Mucosa of descending colon (tissue), 3 donors: ENCODE data around the gene TMPRSS4. TPM values are rescaled to one million over a fixed set of nuclear protein-coding genes. Genes with fewer than 3 reads are reported as not detected.

Experiments used
- ATAC-seq: fragments of 200-7000 bp; cut with Tn5 transposase; one replicate; pipeline ENCODE4 v1.9.1; 2020; ENCODE audit warnings: mild to moderate bottlenecking, moderate library complexity
- DNase-seq, 3 donors: peaks; one replicate each; pipeline ENCODE4 v3.0.0-alpha.2; 2020
- H3K36me3 ChIP-seq: fragments of 200-600 bp; one replicate; pipeline ENCODE4 v1.8.0; 2021; ENCODE audit warnings: low read depth, mild to moderate bottlenecking
- H3K4me1 ChIP-seq: fragments of 200-600 bp; one replicate; pipeline ENCODE4 v1.8.0; 2021; ENCODE audit warnings: low read depth, mild to moderate bottlenecking
- H3K4me3 ChIP-seq: fragments of 200-600 bp; one replicate; pipeline ENCODE4 v1.8.0; 2021; ENCODE audit warnings: mild to moderate bottlenecking
- H3K9me3 ChIP-seq: fragments of 200-600 bp; one replicate; pipeline ENCODE4 v1.8.0; 2021; ENCODE audit warnings: mild to moderate bottlenecking
- CTCF ChIP-seq: fragments of 200-600 bp; IDR thresholded peaks from one replicate; pipeline ENCODE4 v1.8.0; 2022; ENCODE audit warnings: antibody characterized with exemption, mild to moderate bottlenecking
- intact Hi-C, 2 donors: fragments of 100-400 bp; cut with DNase I in 1 of 2; cut with micrococcal nuclease in 1 of 2; formaldehyde crosslinking; loops; one replicate each; pipeline versions ENCODE4 v1.11.0 to v1.11.1; 2022; cut with DNase I, micrococcal nuclease
- total RNA-seq, 3 donors: library from RNA; stranded (reverse); fragmentation: NEBNext Ultra II Directional in 2 of 3; extraction: Animal tissue kit (Norgen Biotek cat#: 25700) in 2 of 3; gene quantifications; one replicate each; pipeline versions ENCODE4 v1.2.1 to v1.2.4, GENCODE V29; 2021 to 2023
- donor health status: DM: no; HTN: no; CAD: no; lungs with moderate emphysema.
- donor health status: DM: no; HTN: no; CAD: no.
- donor health status: DM: no; HTN: yes; CAD: no.

The TMPRSS4 gene
- total RNA-seq, 3 donors from 2014 or later: 159 to 648 (median 243) TPM

GRCh38 chr11:118079491-118079890 lies 2.6 kb downstream of the TMPRSS4 start:
- ATAC-seq (peak; percentile 24), DNase-seq (peak; percentile 52 to 70 (median 66))
- Histone ChIP-seq H3K4me3 (no peak overlapping the region), H3K4me1 (peaks cover 42% of the 10 kb centered on the region), H3K36me3 (no peaks in the 10 kb centered on the region), H3K9me3 (no peaks in the 10 kb centered on the region)
- intact Hi-C loops: no loop called here
- no peak for TF ChIP-seq CTCF

- peaks cover 40% of the 10 kb centered on the region for H3K4me1 ChIP-seq
- no peak for TF ChIP-seq CTCF
- ATAC-seq (no peak), DNase-seq (no peak)
- H3K9me3 ChIP-seq: no peaks in the 10 kb centered on the region
- intact Hi-C loops: no loop called here
- no peaks in the 10 kb centered on the region for H3K36me3 ChIP-seq
- no peak overlapping the region for H3K4me3 ChIP-seq
Observed at GRCh38 chr11:118080296-118080695, 3.4 kb downstream of the TMPRSS4 start.

- no peaks in the 10 kb centered on the region for H3K36me3 ChIP-seq
- no peak for DNase-seq
Observed at GRCh38 chr11:118081241-118081958, 4.5 kb downstream of the TMPRSS4 start.

GRCh38 chr11:118082880-118083552 lies 6.1 kb downstream of the TMPRSS4 start:
- Histone ChIP-seq H3K4me3 (no peak overlapping the region), H3K4me1 (peaks cover 37% of the 10 kb centered on the region), H3K9me3 (no peaks in the 10 kb centered on the region), H3K36me3 (no peaks in the 10 kb centered on the region)
- intact Hi-C loops: no loop called here
- no peak for DNase-seq
- no peak for TF ChIP-seq CTCF
- no peak for ATAC-seq

More at GRCh38 chr11:118081241-118081958, 4.5 kb downstream of the TMPRSS4 start:
- H3K4me3 ChIP-seq: no peak overlapping the region
- intact Hi-C loops: no loop called here
- H3K9me3 ChIP-seq: no peaks in the 10 kb centered on the region
- H3K4me1 ChIP-seq: peaks cover 30% of the 10 kb centered on the region
- no peak for TF ChIP-seq CTCF
- no peak for ATAC-seq

GRCh38 chr11:118084247-118084646 lies 7.4 kb downstream of the TMPRSS4 start:
- ATAC-seq (peak; percentile 74), DNase-seq (peak in 1 of 3 donors; percentile 63)
- intact Hi-C loops: no loop called here
- Histone ChIP-seq H3K9me3 (no peaks in the 10 kb centered on the region), H3K4me3 (no peak overlapping the region), H3K36me3 (no peaks in the 10 kb centered on the region), H3K4me1 (peaks cover 45% of the 10 kb centered on the region)
- TF ChIP-seq CTCF: no peak
